Trophoblast cell (in vitro differentiated cells and primary cell): ENCODE measurements around the gene MSGN1.

Source experiments
- DNase-seq, 2 donors: peaks; one replicate each; pipeline ENCODE4 v3.0.0-alpha.2; 2016
- H2AFZ ChIP-seq: 2 replicates; pipeline ENCODE4 v1.6.1; 2013; ENCODE audit warnings: low read length, moderate library complexity, mild to moderate bottlenecking; ENCODE audit not compliant: insufficient read depth, poor library complexity
- H2AK5ac ChIP-seq: 2 replicates; pipeline ENCODE4 v1.6.1; 2013; ENCODE audit warnings: mild to moderate bottlenecking, low read length
- H2BK120ac ChIP-seq: 2 replicates; pipeline ENCODE4 v1.6.1; 2013; ENCODE audit warnings: low read length, mild to moderate bottlenecking, moderate library complexity; ENCODE audit not compliant: insufficient read depth, poor library complexity
- H2BK12ac ChIP-seq: 2 replicates; pipeline ENCODE4 v1.6.1; 2013; ENCODE audit warnings: mild to moderate bottlenecking, low read length, moderate library complexity
- H2BK5ac ChIP-seq: 2 replicates; pipeline ENCODE4 v1.6.1; 2013; ENCODE audit warnings: low read length, low read depth, moderate library complexity, mild to moderate bottlenecking; ENCODE audit not compliant: poor library complexity
- H3K14ac ChIP-seq: 2 replicates; pipeline ENCODE4 v1.6.1; 2013; ENCODE audit warnings: mild to moderate bottlenecking, low read length
- H3K18ac ChIP-seq: 2 replicates; pipeline ENCODE4 v1.6.1; 2013; ENCODE audit warnings: mild to moderate bottlenecking, low read length
- H3K23ac ChIP-seq: 2 replicates; pipeline ENCODE4 v1.6.1; 2013; ENCODE audit warnings: low read length
- H3K27ac ChIP-seq: 2 replicates; pipeline ENCODE4 v1.5.1; 2013; ENCODE audit warnings: low read depth, mild to moderate bottlenecking, inconsistent platforms, low read length, moderate library complexity
- H3K27me3 ChIP-seq: 2 replicates; pipeline ENCODE4 v1.6.1; 2013; ENCODE audit warnings: inconsistent platforms, mild to moderate bottlenecking, low read length, moderate library complexity; ENCODE audit not compliant: insufficient read depth
- H3K36me3 ChIP-seq, 2 experiments: 1 replicate in 1 of 2; 2 replicates in 1 of 2; pipeline ENCODE4 v1.6.1; 2013; ENCODE audit warnings: low read length in 2 of 2, mild to moderate bottlenecking in 2 of 2, moderate library complexity in 1 of 2; ENCODE audit not compliant: insufficient read depth in 2 of 2, control insufficient read depth in 1 of 2
- H3K4ac ChIP-seq: 2 replicates; pipeline ENCODE4 v1.6.1; 2013; ENCODE audit warnings: low read depth, mild to moderate bottlenecking, low read length, moderate library complexity
- H3K4me1 ChIP-seq, 2 experiments: 1 replicate in 1 of 2; 2 replicates in 1 of 2; pipeline ENCODE4 v1.6.1; 2013; ENCODE audit warnings: low read length in 2 of 2, mild to moderate bottlenecking in 2 of 2, moderate library complexity in 1 of 2; ENCODE audit not compliant: insufficient read depth in 2 of 2, control insufficient read depth in 1 of 2
- H3K4me2 ChIP-seq: 2 replicates; pipeline ENCODE4 v1.6.1; 2013; ENCODE audit warnings: inconsistent platforms, mild to moderate bottlenecking, low read length, moderate library complexity
- H3K4me3 ChIP-seq: 2 replicates; pipeline ENCODE4 v1.5.1; 2013; ENCODE audit warnings: mild to moderate bottlenecking, low read depth, low read length, inconsistent platforms
- H3K79me1 ChIP-seq: one replicate; pipeline ENCODE4 v1.6.1; 2013; ENCODE audit warnings: low read length
- H3K79me2 ChIP-seq: 2 replicates; pipeline ENCODE4 v1.6.1; 2013; ENCODE audit warnings: low read length, mild to moderate bottlenecking; ENCODE audit not compliant: control insufficient read depth, insufficient read depth, poor library complexity
- H3K9ac ChIP-seq: 2 replicates; pipeline ENCODE4 v1.6.1; 2013; ENCODE audit warnings: mild to moderate bottlenecking, low read length
- H3K9me3 ChIP-seq: 2 replicates; pipeline ENCODE4 v1.6.1; 2013; ENCODE audit warnings: low read depth, mild to moderate bottlenecking, control low read depth, inconsistent platforms, low read length; ENCODE audit not compliant: insufficient read depth
- H4K12ac ChIP-seq: 2 replicates; pipeline ENCODE4 v1.6.1; 2013; ENCODE audit warnings: low read depth, mild to moderate bottlenecking, low read length, moderate library complexity
- H4K8ac ChIP-seq: 2 replicates; pipeline ENCODE4 v1.6.1; 2013; ENCODE audit warnings: low read depth, mild to moderate bottlenecking, low read length, moderate library complexity
- H4K91ac ChIP-seq: one replicate; pipeline ENCODE4 v1.6.1; 2013; ENCODE audit warnings: low read depth, mild to moderate bottlenecking, low read length, moderate library complexity
- WGBS: extraction: QIAGEN DNeasy Blood & Tissue Kit; methylation state at CpG from one replicate; pipeline ENCODE4 v1.1.7; 2013; ENCODE audit warnings: missing lambda C conversion rate; ENCODE audit not compliant: insufficient read length, insufficient coverage; ENCODE audit errors: extremely low coverage; 5-methylcytosine and 5-hydroxymethylcytosine counted together

MSGN1 gene

GRCh38 chr2:17864676-17865075 lies 48.4 kb downstream of the MSGN1 start:
- no peak overlapping the region for H2BK12ac ChIP-seq
- whole genome bisulfite sequencing, result no CpG with 5 or more reads among the region's 1 CpG
- no peak overlapping the region for H3K9ac ChIP-seq
- no peak overlapping the region for H2AFZ ChIP-seq
- H3K4ac ChIP-seq, result no peak overlapping the region
- H3K18ac ChIP-seq, result no peak overlapping the region
- no peak overlapping the region for H4K91ac ChIP-seq
- no peak overlapping the region for H3K27ac ChIP-seq
- H4K8ac ChIP-seq, result no peak overlapping the region
- no peak overlapping the region for H2AK5ac ChIP-seq
- H4K12ac ChIP-seq, result no peak overlapping the region
- H3K9me3 ChIP-seq, result peaks cover 2% of the 10 kb centered on the region
- no peaks in the 10 kb centered on the region for H3K79me2 ChIP-seq
- no peak overlapping the region for H3K14ac ChIP-seq
- no peaks in the 10 kb centered on the region for H3K4me1 ChIP-seq
- no peaks in the 10 kb centered on the region for H3K36me3 ChIP-seq
- H3K4me2 ChIP-seq, result no peak overlapping the region
- DNase-seq, result no peak
- no peaks in the 10 kb centered on the region for H3K79me1 ChIP-seq
- H3K4me3 ChIP-seq, result no peak overlapping the region
- H3K27me3 ChIP-seq, result no peaks in the 10 kb centered on the region
- no peak overlapping the region for H2BK120ac ChIP-seq
- no peak overlapping the region for H2BK5ac ChIP-seq
- no peak overlapping the region for H3K23ac ChIP-seq

GRCh38 chr2:17867133-17867532 lies 50.9 kb downstream of the MSGN1 start:
- DNase-seq, result no peak
- Histone ChIP-seq H3K23ac (peak overlapping the region; percentile 12), H2BK120ac (no peak overlapping the region), H3K9ac (peak overlapping the region; percentile 12), H3K4me3 (no peak overlapping the region), H2AFZ (no peak overlapping the region), H3K9me3 (peaks cover 2% of the 10 kb centered on the region), H4K8ac (no peak overlapping the region), H3K18ac (no peak overlapping the region), H2BK12ac (no peak overlapping the region), H2AK5ac (no peak overlapping the region), H2BK5ac (no peak overlapping the region), H4K12ac (no peak overlapping the region), H3K36me3 (no peaks in the 10 kb centered on the region), H3K4me1 (no peaks in the 10 kb centered on the region), H3K27me3 (no peaks in the 10 kb centered on the region), H3K27ac (no peak overlapping the region), H3K79me2 (no peaks in the 10 kb centered on the region), H4K91ac (no peak overlapping the region), H3K4ac (no peak overlapping the region), H3K4me2 (no peak overlapping the region), H3K14ac (no peak overlapping the region), H3K79me1 (no peaks in the 10 kb centered on the region)
- WGBS, result no CpG with 5 or more reads among the region's 2 CpGs
